Left cardiac atrium (tissue), 4 donors: ENCODE measurements around the gene C20orf144. TPM values are rescaled to one million over a fixed set of nuclear protein-coding genes. Genes with fewer than 3 reads are reported as not detected.
A peak's percentile ranks its signal among the peaks of the same experiment; 100 is the strongest.

Experiments
- ATAC-seq, 2 donors: fragments of 200-7000 bp; cut with Tn5 transposase; one replicate each; pipeline ENCODE4 v1.9.1; 2020; ENCODE audit warnings: mild to moderate bottlenecking in 2 of 2, moderate library complexity in 2 of 2
- DNase-seq: peaks from one replicate; pipeline ENCODE4 v3.0.0-alpha.2; 2020
- intact Hi-C, 2 donors: fragments of 100-400 bp; cut with DNase I; formaldehyde crosslinking; loops; one replicate each; pipeline versions ENCODE4 v1.14.1 to v1.15.1; 2022 to 2023
- total RNA-seq, 2 donors: library from RNA; stranded (reverse); fragmentation: NEBNext Ultra II Directional; extraction: Animal tissue kit (Norgen Biotek cat#: 25700); gene quantifications; one replicate each; pipeline ENCODE4 v1.2.1, GENCODE V29; 2021
- donor health status: DM: no; HTN: yes; CAD: no.
- donor health status: DM: no; HTN: yes; CAD: no; lungs with severe emphysema.
- donor health status: DM: yes; HTN: yes; CAD: no.
- donor health status: Dilated cardiomyopathy.

The C20orf144 gene
- total RNA-seq, 2 donors from 2014 or later, result 0.29 TPM; not detected in 1

DNA sequence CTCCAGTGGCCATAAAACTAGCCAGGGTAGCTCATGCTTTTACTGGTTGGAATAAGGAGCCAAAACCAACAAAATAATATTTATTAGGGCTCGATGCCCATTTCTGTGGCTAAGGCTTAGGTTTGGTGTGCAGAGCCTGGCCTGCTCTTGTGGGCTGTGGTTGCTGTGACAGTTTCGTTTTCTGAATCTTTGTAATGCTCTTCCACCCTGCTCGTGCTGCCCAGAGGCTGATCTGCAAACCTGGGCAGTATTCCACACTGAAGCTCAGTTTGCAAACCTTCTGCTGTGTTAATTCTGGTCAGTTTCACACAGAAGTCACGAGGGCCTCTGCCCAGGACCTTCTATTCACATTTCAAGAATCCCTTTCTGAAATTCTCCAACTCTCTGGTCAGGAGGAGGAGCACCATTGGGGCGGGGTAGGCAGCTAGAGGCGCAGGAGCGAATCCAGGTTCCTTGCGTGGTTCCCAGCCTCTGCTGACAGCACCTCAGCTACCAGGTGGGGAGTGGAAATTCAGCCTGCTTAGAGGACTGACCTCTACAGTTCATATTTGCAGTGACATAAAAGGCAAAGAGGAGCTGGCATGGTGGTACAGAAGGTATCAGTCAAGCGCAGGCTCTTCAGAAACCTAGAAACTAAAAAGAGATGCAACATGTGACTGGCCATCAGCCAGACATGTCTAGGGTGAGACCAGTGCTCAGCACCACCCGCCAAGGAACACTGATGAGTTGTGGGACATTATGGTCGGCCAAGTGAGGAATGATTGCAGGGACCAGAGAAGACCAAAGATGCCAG is 14.3 kb upstream of the C20orf144 start:
- ATAC-seq (peak; percentile 69 to 76), DNase-seq (no peak)
- intact Hi-C loops, result no loop called here

DNA sequence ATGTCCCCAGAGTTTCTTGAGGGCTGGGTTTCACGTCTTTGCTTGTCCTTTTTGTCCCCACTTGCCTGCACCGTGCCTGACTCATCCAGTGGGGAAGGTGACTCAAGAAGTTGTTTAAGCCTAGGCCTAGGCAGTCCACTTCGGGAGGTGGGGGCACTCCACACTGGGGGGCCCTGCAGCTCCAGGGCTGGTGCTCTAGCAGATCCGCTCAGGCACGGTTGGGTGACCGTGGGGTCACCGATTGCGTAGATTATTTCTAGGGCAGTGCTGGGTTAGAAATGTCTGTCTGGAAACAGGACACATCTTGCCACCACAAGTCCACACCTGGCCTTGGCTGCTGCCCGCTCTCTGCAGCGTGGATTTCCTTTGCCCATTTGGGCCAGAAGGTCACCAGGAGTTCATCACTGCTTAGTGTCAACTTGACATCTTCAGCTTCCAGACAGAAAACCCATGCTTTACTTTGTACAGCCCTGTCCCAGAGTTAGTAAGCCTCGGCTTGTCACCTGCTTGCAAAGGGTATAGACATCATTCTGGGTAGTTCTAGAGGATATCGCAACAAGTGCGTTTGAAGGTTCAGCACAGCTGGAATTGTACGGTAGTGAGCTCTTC is 13.6 kb upstream of the C20orf144 start:
- ATAC-seq (peak in 1 of 2 donors; percentile 26), DNase-seq (no peak)
- intact Hi-C loops, result no loop called here

DNA sequence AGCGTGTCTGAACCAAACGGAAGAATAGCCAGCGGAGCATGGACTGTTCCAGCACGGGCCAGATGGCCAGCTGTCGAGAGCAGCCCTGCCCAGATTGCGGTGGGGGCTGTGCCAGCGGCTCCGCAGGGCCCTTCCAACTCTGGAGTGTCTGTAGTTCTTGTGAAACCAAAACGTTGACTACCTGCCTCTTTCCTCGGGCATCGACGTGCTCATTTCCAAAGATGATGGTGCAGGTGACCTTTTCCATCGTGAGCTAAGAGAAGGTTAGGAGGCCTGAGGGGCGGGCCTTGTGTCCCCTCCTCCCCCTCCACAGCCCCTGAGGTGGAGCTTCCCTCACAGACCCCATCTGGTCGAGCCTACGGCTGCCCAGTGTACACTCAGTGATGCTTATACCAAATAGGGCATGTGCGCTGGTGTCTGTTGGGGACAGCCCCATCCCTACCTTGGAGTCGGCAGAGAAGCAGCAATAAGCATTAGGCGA is 12.9 kb upstream of the C20orf144 start:
- intact Hi-C loops, result no loop called here
- ATAC-seq, result peak; percentile 58 to 67

DNA sequence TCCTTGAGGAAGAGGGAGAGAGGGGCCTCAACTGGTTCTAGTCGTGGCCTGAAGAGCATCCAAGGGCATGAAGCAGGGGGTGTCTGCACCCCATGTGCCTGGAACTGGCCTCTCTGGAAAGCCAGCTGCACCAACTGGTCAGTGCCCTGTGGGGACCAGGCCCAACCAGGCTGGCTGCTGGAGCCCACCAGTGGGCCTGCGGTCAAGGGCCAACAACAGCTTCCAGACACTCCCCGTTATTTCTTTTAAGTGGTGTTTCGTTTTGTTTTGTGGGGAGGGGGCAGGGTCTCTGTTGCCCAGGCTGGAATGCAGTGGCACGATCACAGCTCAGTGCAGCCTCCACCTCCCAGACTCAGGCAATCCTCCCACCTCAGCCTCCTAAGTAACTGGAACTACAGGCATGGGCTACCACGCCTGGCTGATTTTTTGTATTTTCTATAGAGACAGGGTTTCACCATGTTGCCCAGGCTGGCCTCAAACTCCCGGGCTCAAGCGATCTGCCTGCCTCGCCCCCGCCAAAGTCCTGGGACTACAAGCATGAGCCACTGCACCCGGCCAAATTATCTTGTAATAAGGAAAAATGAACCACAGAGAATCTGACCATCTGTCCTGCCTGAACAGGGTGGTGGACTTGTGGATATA is 11.9 kb upstream of the C20orf144 start:
- intact Hi-C loops, result loop anchor here (5.0 kb wide), 3 partner anchors 188 to 258 kb away; no protein-coding TSS in a partner anchor
- ATAC-seq (no peak), DNase-seq (no peak)

More for the DNA sequence above, 12.9 kb upstream of the C20orf144 start:
- peak; percentile 66 for DNase-seq

DNA sequence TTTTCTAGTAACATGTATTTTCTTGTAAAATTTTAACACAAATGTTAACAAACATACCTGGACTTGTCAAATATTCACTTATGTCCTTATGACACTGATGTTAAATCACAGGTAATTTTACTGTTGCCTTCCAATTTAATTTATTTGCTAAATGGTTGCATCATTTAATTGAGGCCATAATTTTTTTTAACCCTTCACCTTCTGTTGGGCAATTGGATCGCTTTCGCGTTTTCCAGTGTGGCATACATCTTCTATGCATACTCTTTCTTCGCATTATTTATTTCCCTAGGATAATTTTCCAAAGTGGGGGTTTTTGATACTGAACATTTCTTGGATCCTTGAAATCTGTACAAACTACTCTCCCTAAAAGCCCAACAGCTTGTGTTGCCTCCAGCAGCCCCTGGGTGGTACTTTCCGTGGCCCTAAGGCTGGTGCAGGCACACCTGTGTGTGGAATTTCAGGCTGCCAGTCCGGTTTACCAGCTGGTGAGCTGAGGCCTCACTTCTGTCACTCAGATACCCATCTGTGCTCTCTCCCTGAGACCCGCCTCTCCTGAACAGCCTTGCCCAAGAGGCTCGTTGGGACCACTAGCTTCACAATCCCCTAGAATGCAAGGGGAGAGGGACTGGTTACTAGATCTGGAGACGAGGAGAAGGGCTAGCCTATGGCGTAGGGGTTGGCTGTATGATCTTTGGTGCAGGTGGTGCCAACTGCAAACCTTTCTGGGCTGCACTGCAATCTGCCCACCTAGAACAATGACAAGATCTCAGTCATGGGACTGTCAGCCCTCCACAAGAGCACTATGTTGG is 11.2 kb upstream of the C20orf144 start:
- ATAC-seq (no peak), DNase-seq (no peak)
- intact Hi-C loops, result loop anchor here (5.0 kb wide), 3 partner anchors 189 to 259 kb away; no protein-coding TSS in a partner anchor

DNA sequence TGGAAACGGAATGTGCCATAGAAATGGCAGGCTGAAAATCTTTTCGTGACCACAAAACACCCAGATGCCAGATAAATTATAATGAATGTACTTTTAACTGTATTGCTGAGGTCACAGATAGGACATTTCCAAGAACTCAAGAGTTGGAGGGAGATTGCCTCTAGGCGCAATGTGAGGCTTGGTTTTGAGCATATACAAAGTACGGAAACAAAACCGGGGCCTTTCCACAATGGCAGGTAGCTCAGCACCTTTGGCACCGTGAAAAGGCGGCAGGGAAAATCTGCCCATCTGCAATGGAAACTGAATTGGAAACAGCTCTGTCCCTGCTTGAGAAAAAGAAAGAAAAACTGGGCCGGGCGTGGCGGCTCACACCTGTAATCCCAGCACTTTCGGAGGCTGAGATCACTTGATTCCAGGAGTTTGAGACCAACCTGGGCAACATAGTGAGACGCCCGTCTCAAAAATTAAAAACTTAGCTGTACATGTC is 10.5 kb upstream of the C20orf144 start:
- DNase-seq, result no peak
- no peak for ATAC-seq
- intact Hi-C loops, result loop anchor here (5.0 kb wide), 3 partner anchors 189 to 259 kb away; no protein-coding TSS in a partner anchor

DNA sequence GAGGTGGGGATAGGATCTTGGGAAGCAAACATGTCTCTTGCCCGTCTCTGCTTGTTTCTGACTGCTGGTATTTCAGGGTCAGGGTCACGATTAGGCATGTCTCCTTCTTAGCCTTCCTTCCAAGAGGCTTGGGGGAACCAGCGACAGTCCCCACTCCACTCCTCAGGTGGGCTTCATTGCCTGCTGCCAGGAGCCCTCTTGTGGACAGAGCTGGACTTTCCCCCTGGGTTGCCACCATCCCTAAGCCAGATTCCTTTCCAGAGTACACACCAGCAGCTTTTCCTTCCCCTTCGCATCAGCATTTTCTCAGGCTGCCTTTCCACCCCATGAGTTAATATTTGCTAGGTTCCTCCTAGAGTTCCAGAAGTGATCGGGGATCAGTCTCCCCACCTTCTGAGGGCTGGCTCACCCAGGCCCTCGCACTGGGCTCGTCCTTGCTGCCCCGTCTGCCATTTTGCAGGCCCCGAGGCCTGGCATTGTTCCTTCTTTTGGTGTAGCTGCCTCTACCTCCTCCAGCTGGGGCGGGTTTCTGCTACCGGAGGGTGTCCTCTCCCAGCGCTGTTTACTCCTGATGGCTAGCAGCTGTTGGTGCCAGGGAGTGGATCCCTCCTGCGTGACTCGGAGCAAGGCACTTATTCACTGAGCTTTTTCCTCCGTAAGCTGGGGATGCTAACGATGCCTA is 8.8 kb upstream of the C20orf144 start:
- ATAC-seq, result peak; percentile 62 to 74
- DNase-seq, result peak; percentile 62
- intact Hi-C loops, result loop anchor here (5.0 kb wide), 3 partner anchors 191 to 261 kb away; no protein-coding TSS in a partner anchor

DNA sequence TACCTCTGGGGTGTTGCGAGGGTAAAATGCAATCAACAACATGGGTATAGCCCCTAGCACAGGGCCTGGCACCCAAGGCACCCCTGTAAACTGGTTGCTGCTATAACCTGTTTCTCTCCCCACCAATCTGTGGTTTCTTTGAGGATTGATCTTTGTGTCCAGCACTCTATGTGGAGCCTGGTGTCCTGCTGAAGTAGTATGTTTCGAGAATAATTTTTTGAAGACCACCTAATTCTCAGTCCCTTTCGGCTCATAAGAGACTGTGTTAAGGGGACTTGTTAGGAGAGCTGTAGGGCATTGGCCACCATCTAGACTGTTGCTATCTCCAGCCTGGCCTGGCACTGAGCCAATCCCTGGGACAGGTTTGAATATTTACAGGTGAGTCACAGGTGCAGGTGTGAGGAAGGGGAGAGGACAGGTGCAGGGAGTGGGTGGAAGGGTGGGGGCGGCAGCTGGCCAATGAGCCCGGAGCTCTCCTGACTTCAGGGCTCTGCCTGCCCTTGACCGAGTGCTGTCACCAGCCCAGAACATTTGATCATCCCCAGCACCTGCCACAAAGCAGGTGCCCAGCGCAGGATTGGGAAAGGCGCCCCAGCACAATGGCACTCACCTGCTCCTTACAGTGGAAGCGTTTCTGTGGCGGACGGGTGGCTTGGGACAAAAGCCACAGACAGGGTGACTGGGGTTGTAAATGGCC is 8.1 kb upstream of the C20orf144 start:
- intact Hi-C loops, result loop anchor here (5.0 kb wide), 3 partner anchors 192 to 262 kb away; no protein-coding TSS in a partner anchor
- ATAC-seq (peak; percentile 1 to 9), DNase-seq (no peak)

DNA sequence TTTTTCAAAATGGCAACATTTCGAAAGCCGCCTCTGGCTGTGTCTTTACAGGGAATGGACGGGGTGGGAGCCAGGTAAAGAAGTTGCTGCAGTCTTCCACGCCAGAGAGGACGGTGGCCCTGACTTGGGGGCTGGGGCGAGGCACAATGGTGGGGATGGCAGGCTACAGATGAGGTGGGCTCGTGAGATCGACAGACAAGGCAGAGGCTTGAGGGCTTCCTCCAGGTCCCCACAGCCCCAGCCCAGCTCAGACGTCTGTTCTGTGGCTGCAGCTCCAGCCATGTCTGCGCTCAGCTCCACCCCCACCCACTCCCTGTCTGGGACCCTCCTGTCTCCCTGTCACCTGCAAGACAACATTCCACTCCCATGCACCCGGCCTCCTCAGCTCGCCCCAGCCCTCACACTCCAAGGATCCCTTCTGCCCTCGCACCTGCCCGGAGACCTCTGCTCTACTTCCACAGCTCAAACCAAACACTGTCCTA is 7.4 kb upstream of the C20orf144 start:
- intact Hi-C loops, result loop anchor here (5.0 kb wide), 3 partner anchors 192 to 262 kb away; no protein-coding TSS in a partner anchor
- ATAC-seq, result no peak
- no peak for DNase-seq

DNA sequence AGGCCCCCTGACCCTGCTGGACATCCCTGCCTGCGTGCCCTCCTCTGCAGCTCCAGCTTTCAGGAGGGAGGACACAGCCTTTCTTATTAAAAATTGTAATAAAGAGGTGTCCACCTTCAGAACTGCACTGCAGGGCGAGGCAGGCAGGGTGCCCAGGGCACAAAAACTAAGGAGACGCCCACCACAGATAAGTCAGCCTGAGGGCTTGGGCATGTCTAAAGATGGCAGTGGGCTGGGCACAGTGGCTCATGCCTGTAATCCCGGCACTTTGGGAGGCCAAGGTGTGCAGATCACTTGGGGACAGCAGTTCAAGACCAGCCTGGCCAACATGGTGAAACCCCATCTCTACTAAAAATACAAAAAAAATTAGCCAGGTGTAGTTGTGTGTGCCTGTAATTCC is 7.0 kb upstream of the C20orf144 start:
- no peak for DNase-seq
- no peak for ATAC-seq
- intact Hi-C loops, result no loop called here

DNA sequence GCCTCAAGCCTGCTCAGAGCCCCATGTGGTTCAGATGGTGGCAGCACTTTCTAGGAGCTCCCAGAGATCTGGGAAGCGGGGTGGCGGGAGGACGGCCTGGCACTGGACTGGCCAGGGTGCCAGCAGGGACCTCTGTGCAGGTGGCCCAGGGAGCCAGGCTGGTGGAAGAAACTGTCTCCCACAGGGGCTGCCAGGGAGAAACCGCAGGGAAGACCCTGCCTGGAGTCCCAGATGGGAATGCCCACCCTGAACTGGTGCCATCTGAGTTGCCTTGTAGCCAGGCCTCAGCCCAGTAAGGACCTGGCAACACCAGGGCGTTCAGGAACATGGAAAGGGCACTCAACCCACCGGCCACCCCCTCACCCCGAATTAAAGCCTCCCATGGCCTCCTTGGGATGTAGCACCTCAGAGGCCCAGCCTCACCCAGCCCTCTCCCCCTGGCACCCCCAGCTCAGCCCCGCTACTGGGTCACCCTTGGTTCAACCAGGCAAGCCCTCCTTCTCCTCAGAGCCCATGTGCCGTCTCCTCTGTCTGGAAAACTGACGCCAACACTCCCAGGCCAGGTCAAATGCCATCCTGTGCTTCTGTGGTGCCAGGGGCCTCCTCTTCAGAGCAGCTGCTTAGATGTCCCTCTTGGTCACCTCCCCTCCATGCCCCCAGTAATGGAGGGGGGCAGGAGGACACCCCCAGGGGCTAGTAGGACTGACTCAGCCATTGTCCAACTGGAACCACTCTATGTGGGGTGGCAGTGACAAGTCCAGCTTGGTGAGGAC is 5.9 kb upstream of the C20orf144 start:
- no peak for DNase-seq
- ATAC-seq, result no peak
- intact Hi-C loops, result no loop called here

DNA sequence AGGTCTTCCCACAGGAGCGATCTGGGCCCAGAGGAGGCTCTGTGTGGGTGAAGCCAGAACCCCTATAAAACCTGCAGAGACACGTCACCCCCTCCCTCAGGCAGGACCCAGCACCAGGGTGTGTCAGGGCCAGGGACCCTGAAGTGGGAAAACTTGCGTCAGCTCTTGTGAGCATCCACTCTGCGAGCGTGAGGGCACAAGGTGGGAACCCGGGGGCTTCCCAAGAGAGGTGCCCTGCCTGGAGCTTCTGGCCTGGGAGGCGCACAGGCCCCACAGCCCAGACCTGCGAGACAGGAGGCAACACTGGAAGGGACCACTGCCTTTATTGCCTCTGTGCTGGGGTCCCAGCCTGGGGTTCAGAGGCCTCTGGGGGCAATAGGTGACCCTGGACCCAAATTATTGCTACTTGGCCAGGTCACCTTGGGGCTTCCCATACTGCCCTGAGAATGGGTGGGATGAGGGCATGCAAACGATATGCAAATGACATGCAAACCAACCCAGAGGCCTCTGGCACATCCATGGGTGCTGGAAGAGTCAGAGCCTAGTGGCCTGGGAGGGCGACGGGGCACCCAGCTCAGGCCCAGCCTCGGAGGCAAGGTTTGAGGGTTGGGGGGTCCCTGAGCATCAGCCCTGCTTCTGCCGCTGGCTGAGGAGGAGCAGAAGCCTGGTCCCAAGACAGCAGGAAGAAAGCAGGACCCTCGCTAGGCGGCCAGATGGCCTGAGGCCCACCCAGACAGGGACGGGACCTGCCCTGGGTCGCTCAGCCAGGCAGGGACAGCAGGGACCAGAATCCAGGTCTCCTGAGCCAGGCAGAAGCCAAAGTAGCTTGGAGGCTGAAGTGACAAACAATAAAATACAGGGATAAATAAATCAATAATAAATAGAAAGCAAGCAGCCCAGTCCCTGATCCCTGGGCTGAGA is 5.1 kb upstream of the C20orf144 start:
- ATAC-seq (no peak), DNase-seq (no peak)
- intact Hi-C loops, result no loop called here

DNA sequence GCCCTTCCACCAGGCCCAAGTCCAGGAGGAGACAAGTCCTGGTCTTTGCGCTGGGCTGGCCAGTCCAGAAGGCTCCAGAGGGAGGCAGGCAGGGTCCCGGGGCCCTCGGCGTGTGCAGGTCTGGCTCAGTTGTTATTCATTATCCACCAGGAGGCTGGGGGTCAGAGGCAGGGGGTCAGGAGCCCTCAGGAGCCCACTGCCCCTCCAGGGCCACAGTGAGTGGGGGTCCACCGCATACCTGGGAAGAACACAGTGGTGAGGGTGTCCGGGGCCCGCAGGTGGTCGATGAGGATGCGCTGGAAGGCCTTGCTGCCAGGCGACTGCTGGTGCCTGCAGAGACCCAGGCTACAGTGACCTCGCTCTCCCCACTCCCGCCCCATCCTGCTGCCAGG is 4.4 kb upstream of the C20orf144 start:
- intact Hi-C loops, result no loop called here
- no peak for DNase-seq
- no peak for ATAC-seq

DNA sequence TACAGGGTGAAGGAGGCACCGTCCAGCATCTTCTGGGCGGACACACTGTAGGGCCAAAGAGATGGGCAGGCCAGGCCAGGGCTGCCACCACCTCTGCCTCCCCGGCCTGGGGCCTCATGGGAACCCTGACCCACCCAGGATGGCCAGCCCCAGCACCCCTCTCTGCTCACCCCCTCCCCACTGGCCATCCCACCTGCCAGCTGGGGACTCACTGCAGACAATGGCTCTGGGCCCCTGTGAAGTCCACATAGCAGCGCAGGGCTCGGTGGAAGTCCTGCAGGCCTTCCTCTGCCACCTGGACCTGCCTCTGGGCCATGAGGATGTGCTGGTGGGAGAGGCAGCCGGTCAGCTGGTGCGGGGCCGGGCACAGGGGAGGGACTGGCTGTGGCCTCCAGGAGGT is 3.6 kb upstream of the C20orf144 start:
- ATAC-seq (no peak), DNase-seq (no peak)
- intact Hi-C loops, result no loop called here

DNA sequence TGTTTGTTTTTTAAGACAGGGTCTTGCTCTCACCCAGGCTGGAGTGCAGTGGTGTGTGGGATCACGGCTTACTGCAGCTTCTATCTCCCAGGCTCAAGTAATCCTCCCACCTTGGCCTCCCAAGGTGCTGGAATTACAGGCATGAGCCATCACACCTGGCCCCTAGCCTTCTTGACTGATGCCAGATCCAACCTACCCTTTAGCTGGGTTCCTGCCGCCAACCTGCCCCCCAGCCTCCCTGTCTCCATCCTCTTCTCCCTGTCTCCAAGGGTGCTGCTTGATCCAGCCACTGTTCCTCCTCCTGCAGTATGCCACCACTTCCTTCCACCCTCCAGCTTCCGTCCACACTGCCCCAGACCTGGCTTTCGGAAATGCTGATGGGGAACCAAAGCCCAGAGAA is 3.2 kb upstream of the C20orf144 start:
- ATAC-seq, result no peak

More for the DNA sequence above, 3.2 kb upstream of the C20orf144 start:
- DNase-seq, result no peak
- intact Hi-C loops, result no loop called here
